Panc1 (cell line): ENCODE results near the gene OTUD1. TPM values are rescaled to one million over a fixed set of nuclear protein-coding genes. Genes with fewer than 3 reads are reported as not detected.

Experiments
- ATAC-seq: fragments of 200-7000 bp; cut with Tn5 transposase; 2 replicates; pipeline ENCODE4 v1.9.1; 2020; ENCODE audit warnings: mild to moderate bottlenecking, moderate library complexity
- BruUV-seq: library from RNA; stranded (reverse); fragments of 400-500 nt; replicated peaks from 2 replicates; lab custom pipeline; 2021; lab: Mats Ljungman, UMichigan
- CTCF ChIA-PET: fragments of 300-600 bp; sonication (Branson Sonifier 250); formaldehyde crosslinking; loops from one replicate; lab custom pipeline; 2022; ENCODE audit warnings: antibody characterized with exemption; lab: Charles Lee
- POLR2A ChIA-PET: fragments of 300-600 bp; sonication (Branson Sonifier 250); formaldehyde crosslinking; loops from one replicate; lab custom pipeline; 2022; ENCODE audit warnings: antibody characterized with exemption; lab: Charles Lee
- DNase-seq: peaks from one replicate; pipeline ENCODE4 v3.0.0-alpha.2; 2010; ENCODE audit warnings: low read depth, low spot score
- H3K27ac ChIP-seq: 2 replicates; pipeline ENCODE4 v1.5.1; 2011; ENCODE audit warnings: mild to moderate bottlenecking, low read length, inconsistent platforms
- H3K27me3 ChIP-seq: fragments of 200-500 bp; sonication (Bioruptor generic); 2 replicates; pipeline ENCODE4 v1.6.0; 2014; ENCODE audit warnings: low read length, inconsistent platforms; ENCODE audit not compliant: control insufficient read depth, insufficient read depth
- H3K36me3 ChIP-seq: fragments of 200-500 bp; sonication (Bioruptor generic); 2 replicates; pipeline ENCODE4 v1.5.1; 2014; ENCODE audit warnings: inconsistent platforms, mild to moderate bottlenecking, low read length, moderate library complexity; ENCODE audit not compliant: control insufficient read depth, insufficient read depth
- H3K4me1 ChIP-seq: 2 replicates; pipeline ENCODE4 v1.5.1; 2011; ENCODE audit warnings: inconsistent platforms, mild to moderate bottlenecking, low read length, moderate library complexity; ENCODE audit not compliant: control insufficient read depth, insufficient read depth
- H3K4me3 ChIP-seq, 2 experiments: 2 replicates each; pipeline ENCODE4 v1.5.1; 2011 to 2012; ENCODE audit warnings: low read depth in 2 of 2, low read length in 2 of 2, mild to moderate bottlenecking in 2 of 2, inconsistent platforms in 1 of 2, moderate library complexity in 1 of 2
- H3K9me3 ChIP-seq: fragments of 200-500 bp; sonication (Bioruptor generic); 2 replicates; pipeline ENCODE4 v1.5.1; 2014; ENCODE audit warnings: low read depth, mild to moderate bottlenecking, inconsistent platforms, low read length, moderate library complexity; ENCODE audit not compliant: control insufficient read depth, insufficient read depth
- POLR2AphosphoS5 ChIP-seq: IDR thresholded peaks from 2 replicates; pipeline ENCODE4 v1.6.1; 2012; ENCODE audit warnings: mild to moderate bottlenecking, low read depth, low read length, moderate library complexity
- SIN3A ChIP-seq: IDR thresholded peaks from 2 replicates; pipeline ENCODE4 v1.6.1; 2012; ENCODE audit warnings: low read depth, mild to moderate bottlenecking, low read length, moderate library complexity, borderline replicate concordance; ENCODE audit not compliant: insufficient read depth
- TCF7L2 ChIP-seq: IDR thresholded peaks from 2 replicates; pipeline ENCODE4 v1.6.1; 2011; ENCODE audit warnings: mild to moderate bottlenecking, low read depth, low read length, inconsistent platforms
- in situ Hi-C: cut with HindIII; loops from 2 replicates; pipeline ENCODE4 v1.10.0; 2016; ENCODE audit warnings: low sequenced_read_pairs, low pct_unique_long_range_greater_than_20kb
- intact Hi-C: fragments of 100-400 bp; cut with micrococcal nuclease; formaldehyde crosslinking; loops from one replicate; pipeline ENCODE4 v1.10.0; 2022; ENCODE audit not compliant: unreplicated experiment
- total RNA-seq: library from RNA; stranded (reverse); gene quantifications from one replicate; pipeline ENCODE4 v1.2.1, GENCODE V29; 2021; ENCODE audit not compliant: unreplicated experiment
- TF ChIP-seq, protein P1 (sequence below), 2 experiments: IDR thresholded peaks; 2 replicates each; pipeline ENCODE4 v1.6.1; 2011 to 2012; ENCODE audit warnings: low read depth in 2 of 2, control low read depth in 1 of 2, low read length in 1 of 2, mild to moderate bottlenecking in 1 of 2, moderate library complexity in 1 of 2; ENCODE audit not compliant: insufficient read depth in 1 of 2
- TF ChIP-seq, protein P2 (sequence below): fragments of 450-650 bp; IDR thresholded peaks from 2 replicates; pipeline ENCODE4 v1.5.1; 2017; ENCODE audit warnings: mild to moderate bottlenecking

The OTUD1 gene
- total RNA-seq, 1 experiment from 2014 or later: 2.8 TPM

- BruUV-seq: no TSS peak
- ChIA-PET CTCF (interaction anchor here (0.7 kb wide), 1 partner anchor 326 kb away, joined by 4 read pairs; no protein-coding TSS in a partner anchor), POLR2A (no interaction called here)
- DNase-seq (no peak), ATAC-seq (no peak)
- no peaks in the 10 kb centered on the region for H3K4me1 ChIP-seq
- no peak overlapping the region for H3K4me3 ChIP-seq
- H3K36me3 ChIP-seq: no peaks in the 10 kb centered on the region
- no peaks in the 10 kb centered on the region for H3K27me3 ChIP-seq
- H3K27ac ChIP-seq: no peak overlapping the region
- TF ChIP-seq, protein P1, sequence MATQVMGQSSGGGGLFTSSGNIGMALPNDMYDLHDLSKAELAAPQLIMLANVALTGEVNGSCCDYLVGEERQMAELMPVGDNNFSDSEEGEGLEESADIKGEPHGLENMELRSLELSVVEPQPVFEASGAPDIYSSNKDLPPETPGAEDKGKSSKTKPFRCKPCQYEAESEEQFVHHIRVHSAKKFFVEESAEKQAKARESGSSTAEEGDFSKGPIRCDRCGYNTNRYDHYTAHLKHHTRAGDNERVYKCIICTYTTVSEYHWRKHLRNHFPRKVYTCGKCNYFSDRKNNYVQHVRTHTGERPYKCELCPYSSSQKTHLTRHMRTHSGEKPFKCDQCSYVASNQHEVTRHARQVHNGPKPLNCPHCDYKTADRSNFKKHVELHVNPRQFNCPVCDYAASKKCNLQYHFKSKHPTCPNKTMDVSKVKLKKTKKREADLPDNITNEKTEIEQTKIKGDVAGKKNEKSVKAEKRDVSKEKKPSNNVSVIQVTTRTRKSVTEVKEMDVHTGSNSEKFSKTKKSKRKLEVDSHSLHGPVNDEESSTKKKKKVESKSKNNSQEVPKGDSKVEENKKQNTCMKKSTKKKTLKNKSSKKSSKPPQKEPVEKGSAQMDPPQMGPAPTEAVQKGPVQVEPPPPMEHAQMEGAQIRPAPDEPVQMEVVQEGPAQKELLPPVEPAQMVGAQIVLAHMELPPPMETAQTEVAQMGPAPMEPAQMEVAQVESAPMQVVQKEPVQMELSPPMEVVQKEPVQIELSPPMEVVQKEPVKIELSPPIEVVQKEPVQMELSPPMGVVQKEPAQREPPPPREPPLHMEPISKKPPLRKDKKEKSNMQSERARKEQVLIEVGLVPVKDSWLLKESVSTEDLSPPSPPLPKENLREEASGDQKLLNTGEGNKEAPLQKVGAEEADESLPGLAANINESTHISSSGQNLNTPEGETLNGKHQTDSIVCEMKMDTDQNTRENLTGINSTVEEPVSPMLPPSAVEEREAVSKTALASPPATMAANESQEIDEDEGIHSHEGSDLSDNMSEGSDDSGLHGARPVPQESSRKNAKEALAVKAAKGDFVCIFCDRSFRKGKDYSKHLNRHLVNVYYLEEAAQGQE (IDR thresholded peaks at IDR 0.05; ENCODE audit: insufficient read depth in 1 of 2, low read depth in 2 of 2, low read length in 1 of 2): no peak
- TF ChIP-seq TCF7L2 (no peak), POLR2AphosphoS5 (no peak), SIN3A (no peak)
- TF ChIP-seq, protein P2, sequence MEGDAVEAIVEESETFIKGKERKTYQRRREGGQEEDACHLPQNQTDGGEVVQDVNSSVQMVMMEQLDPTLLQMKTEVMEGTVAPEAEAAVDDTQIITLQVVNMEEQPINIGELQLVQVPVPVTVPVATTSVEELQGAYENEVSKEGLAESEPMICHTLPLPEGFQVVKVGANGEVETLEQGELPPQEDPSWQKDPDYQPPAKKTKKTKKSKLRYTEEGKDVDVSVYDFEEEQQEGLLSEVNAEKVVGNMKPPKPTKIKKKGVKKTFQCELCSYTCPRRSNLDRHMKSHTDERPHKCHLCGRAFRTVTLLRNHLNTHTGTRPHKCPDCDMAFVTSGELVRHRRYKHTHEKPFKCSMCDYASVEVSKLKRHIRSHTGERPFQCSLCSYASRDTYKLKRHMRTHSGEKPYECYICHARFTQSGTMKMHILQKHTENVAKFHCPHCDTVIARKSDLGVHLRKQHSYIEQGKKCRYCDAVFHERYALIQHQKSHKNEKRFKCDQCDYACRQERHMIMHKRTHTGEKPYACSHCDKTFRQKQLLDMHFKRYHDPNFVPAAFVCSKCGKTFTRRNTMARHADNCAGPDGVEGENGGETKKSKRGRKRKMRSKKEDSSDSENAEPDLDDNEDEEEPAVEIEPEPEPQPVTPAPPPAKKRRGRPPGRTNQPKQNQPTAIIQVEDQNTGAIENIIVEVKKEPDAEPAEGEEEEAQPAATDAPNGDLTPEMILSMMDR: no peak
- intact Hi-C loops (no loop called here), in situ Hi-C loops (no loop called here)
- H3K9me3 ChIP-seq: no peaks in the 10 kb centered on the region
Observed at GRCh38 chr10:23472181-23472580, 33.3 kb downstream of the OTUD1 start.

GRCh38 chr10:23474081-23474480 is 35.2 kb downstream of the OTUD1 start:
- H3K4me3 ChIP-seq: no peak overlapping the region
- in situ Hi-C loops: no loop called here
- H3K36me3 ChIP-seq: no peaks in the 10 kb centered on the region
- H3K4me1 ChIP-seq: no peaks in the 10 kb centered on the region
- POLR2A ChIA-PET: no interaction called here
- no peak for TF ChIP-seq SIN3A
- CTCF ChIA-PET: no interaction called here
- no peak for ATAC-seq
- intact Hi-C loops: no loop called here
- no peak for DNase-seq
- no TSS peak for BruUV-seq
- no peaks in the 10 kb centered on the region for H3K9me3 ChIP-seq
- no peak overlapping the region for H3K27ac ChIP-seq
- H3K27me3 ChIP-seq: no peaks in the 10 kb centered on the region

DNA sequence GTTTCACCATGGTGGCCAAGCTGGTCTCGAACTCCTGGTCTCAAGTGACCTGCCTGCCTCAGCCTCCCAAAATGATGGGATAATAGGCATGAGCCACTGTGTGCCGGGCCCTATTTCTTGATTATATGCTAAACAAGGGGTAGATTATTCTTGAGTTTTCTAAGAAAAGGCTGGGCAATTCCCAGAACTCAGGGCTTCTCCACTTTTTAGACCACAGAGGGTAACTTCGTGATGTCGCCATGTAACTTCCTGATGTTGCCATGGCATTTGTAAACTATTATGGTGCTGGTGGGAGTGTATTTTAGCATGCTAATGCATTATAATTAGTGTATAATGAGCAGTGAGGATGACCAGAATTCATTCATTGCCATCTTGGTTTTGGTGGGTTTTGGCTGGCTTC is 35.8 kb downstream of the OTUD1 start:
- ChIA-PET CTCF (no interaction called here), POLR2A (no interaction called here)
- no TSS peak for BruUV-seq

More for the DNA sequence above, 35.8 kb downstream of the OTUD1 start:
- Histone ChIP-seq H3K36me3 (no peaks in the 10 kb centered on the region), H3K4me3 (no peak overlapping the region), H3K9me3 (no peaks in the 10 kb centered on the region), H3K27ac (no peak overlapping the region), H3K27me3 (no peaks in the 10 kb centered on the region), H3K4me1 (no peaks in the 10 kb centered on the region)
- TF ChIP-seq SIN3A (no peak), POLR2AphosphoS5 (no peak), TCF7L2 (no peak)
- TF ChIP-seq, protein P1 (IDR thresholded peaks at IDR 0.05; ENCODE audit: insufficient read depth in 1 of 2, low read depth in 2 of 2, low read length in 1 of 2): no peak
- TF ChIP-seq, protein P2: no peak
- in situ Hi-C loops (no loop called here), intact Hi-C loops (no loop called here)
- no peak for ATAC-seq
- DNase-seq: no peak
